HAP-1 (cell line): ENCODE data around the gene GALNTL6.

Experiments
- DNase-seq, 2 experiments: peaks; one replicate each; pipeline ENCODE4 v3.0.0-alpha.2; 2016 to 2020; ENCODE audit warnings: low spot score in 2 of 2
- H3K27me3 ChIP-seq: fragments of 250-450 bp; sonication (Bioruptor Pico); 2 replicates; pipeline ENCODE4 v1.5.1; 2020; ENCODE audit warnings: low read depth, mild to moderate bottlenecking, moderate library complexity
- H3K36me3 ChIP-seq: fragments of 250-450 bp; sonication (Bioruptor Pico); replicated peaks from 2 replicates; pipeline ENCODE4 v1.5.1; 2020; ENCODE audit warnings: mild to moderate bottlenecking
- H3K4me1 ChIP-seq: fragments of 250-450 bp; sonication (Bioruptor Pico); 2 replicates; pipeline ENCODE4 v1.5.1; 2020; ENCODE audit warnings: mild to moderate bottlenecking
- H3K4me3 ChIP-seq: fragments of 250-450 bp; sonication (Bioruptor Pico); 2 replicates; pipeline ENCODE4 v1.5.1; 2020; ENCODE audit warnings: mild to moderate bottlenecking, moderate library complexity
- H3K9me3 ChIP-seq: fragments of 250-450 bp; sonication (Bioruptor Pico); 2 replicates; pipeline ENCODE4 v1.5.1; 2020; ENCODE audit warnings: mild to moderate bottlenecking, moderate library complexity
- in situ Hi-C: fragments of 300-500 bp; cut with MboI; formaldehyde crosslinking; loops from 3 replicates; pipeline ENCODE4 v1.14.3; 2020; ENCODE audit warnings: low sequenced_read_pairs, inconsistent platforms, mixed read lengths

Gene GALNTL6

GRCh38 chr4:171846232-171846631, 33.0 kb downstream of the GALNTL6 start:
- Histone ChIP-seq H3K27me3 (no peaks in the 10 kb centered on the region; the same call in 1 of the 2 replicates), H3K4me1 (no peaks in the 10 kb centered on the region), H3K4me3 (no peak overlapping the region), H3K36me3 (no peaks in the 10 kb centered on the region), H3K9me3 (no peaks in the 10 kb centered on the region)
- DNase-seq = peak; percentile 50 to 87
- in situ Hi-C loops = no loop called here

- Histone ChIP-seq H3K4me1 (no peaks in the 10 kb centered on the region), H3K9me3 (no peaks in the 10 kb centered on the region), H3K4me3 (no peak overlapping the region), H3K27me3 (no peaks in the 10 kb centered on the region), H3K36me3 (no peaks in the 10 kb centered on the region)
- in situ Hi-C loops = no loop called here
- DNase-seq = no peak
These were observed 33.7 kb downstream of the GALNTL6 start for GRCh38 chr4:171846893-171847292.

GRCh38 chr4:171847751-171848150, 34.5 kb downstream of the GALNTL6 start:
- no peak for DNase-seq
- in situ Hi-C loops = no loop called here
- no peaks in the 10 kb centered on the region for H3K36me3 ChIP-seq

GRCh38 chr4:171849686-171850222, 36.5 kb downstream of the GALNTL6 start:
- H3K4me1 ChIP-seq = peaks cover 6% of the 10 kb centered on the region; the same call in 1 of the 2 replicates
- H3K4me3 ChIP-seq = no peak overlapping the region
- in situ Hi-C loops = loop anchor here (25.0 kb wide), 2 partner anchors 338 to 988 kb away; no protein-coding TSS in a partner anchor
- no peak for DNase-seq
- H3K36me3 ChIP-seq = no peaks in the 10 kb centered on the region
- H3K27me3 ChIP-seq = no peaks in the 10 kb centered on the region
- H3K9me3 ChIP-seq = no peaks in the 10 kb centered on the region

More at GRCh38 chr4:171847751-171848150, 34.5 kb downstream of the GALNTL6 start:
- H3K4me1 ChIP-seq = no peaks in the 10 kb centered on the region
- H3K4me3 ChIP-seq = no peak overlapping the region
- H3K9me3 ChIP-seq = no peaks in the 10 kb centered on the region
- no peaks in the 10 kb centered on the region for H3K27me3 ChIP-seq

DNA sequence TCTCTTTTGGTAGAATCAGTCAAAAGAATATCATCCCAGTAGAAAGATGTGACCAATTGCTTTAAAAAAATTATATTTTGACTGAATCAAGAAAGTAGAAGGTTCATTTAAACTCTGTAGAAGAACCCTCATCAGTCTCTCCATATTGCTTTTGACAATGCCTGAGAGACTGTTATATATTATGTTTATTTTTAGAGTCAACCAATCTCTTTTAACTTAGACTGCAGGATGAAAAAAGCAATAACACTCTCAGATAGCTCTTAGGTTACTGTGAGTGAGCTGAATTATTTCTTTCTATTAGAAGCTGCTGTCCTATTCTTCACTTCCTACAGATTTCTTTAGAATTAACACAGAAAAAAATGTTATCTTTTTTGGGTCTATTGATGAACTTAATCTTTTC, 38.1 kb downstream of the GALNTL6 start:
- DNase-seq = no peak
- H3K4me1 ChIP-seq = peaks cover 10% of the 10 kb centered on the region; the same call in 1 of the 2 replicates
- no peak overlapping the region for H3K4me3 ChIP-seq
- H3K27me3 ChIP-seq = no peaks in the 10 kb centered on the region
- no peaks in the 10 kb centered on the region for H3K36me3 ChIP-seq
- no peaks in the 10 kb centered on the region for H3K9me3 ChIP-seq
- in situ Hi-C loops = loop anchor here (25.0 kb wide), 2 partner anchors 336 to 986 kb away; no protein-coding TSS in a partner anchor

- DNase-seq = no peak
- in situ Hi-C loops = loop anchor here (25.0 kb wide), 2 partner anchors 330 to 980 kb away; no protein-coding TSS in a partner anchor
- Histone ChIP-seq H3K4me1 (peaks cover 10% of the 10 kb centered on the region; the same call in 1 of the 2 replicates), H3K36me3 (no peaks in the 10 kb centered on the region), H3K4me3 (no peak overlapping the region), H3K9me3 (no peaks in the 10 kb centered on the region), H3K27me3 (no peaks in the 10 kb centered on the region)
These were observed 44.3 kb downstream of the GALNTL6 start for GRCh38 chr4:171857302-171858012.

DNA sequence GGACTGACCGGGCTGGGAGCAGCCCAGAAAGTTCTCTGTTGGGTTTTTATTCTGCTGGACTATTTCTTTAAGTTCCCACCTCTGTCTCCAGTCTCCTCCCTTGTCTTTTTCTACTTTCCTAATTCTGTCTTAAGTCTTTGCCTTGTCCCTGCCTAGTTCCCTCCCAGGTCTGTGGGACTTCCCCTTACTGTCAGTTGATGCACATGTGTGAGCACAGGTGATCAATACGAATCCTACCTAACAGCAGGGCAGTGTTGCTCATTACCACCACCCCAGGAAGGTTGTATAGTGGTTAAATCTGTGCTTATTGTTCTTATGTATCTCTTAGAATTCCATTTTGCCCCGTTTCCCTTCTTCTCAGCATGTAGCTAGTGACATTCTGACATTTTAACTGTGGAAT, 62.1 kb downstream of the GALNTL6 start:
- Histone ChIP-seq H3K4me1 (no peaks in the 10 kb centered on the region; the same call in 1 of the 2 replicates), H3K4me3 (no peak overlapping the region), H3K36me3 (no peaks in the 10 kb centered on the region), H3K27me3 (no peaks in the 10 kb centered on the region), H3K9me3 (no peaks in the 10 kb centered on the region)
- DNase-seq = no peak
- in situ Hi-C loops = no loop called here

DNA sequence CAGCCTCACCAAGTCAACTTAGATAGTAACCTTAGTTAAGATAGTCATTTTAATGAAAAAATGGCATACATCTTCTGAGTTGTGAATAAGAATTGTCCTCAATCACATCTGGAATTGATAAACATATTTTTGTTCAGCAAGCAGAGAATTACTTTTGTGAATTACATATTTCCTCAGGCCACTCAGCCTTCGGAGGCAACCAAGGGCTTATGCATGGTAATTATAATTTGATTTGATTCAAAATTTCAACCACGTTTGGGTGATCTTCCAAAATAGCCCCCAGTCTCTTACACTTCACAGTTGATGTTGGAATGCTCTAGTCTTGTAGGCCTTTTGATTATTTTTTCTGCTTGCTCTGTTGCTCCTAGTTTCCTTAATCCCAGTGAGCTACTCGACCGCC, 63.4 kb downstream of the GALNTL6 start:
- Histone ChIP-seq H3K4me3 (no peak overlapping the region), H3K27me3 (no peaks in the 10 kb centered on the region), H3K36me3 (no peaks in the 10 kb centered on the region), H3K9me3 (no peaks in the 10 kb centered on the region), H3K4me1 (no peaks in the 10 kb centered on the region; the same call in 1 of the 2 replicates)
- in situ Hi-C loops = no loop called here
- DNase-seq = no peak

- H3K36me3 ChIP-seq = no peaks in the 10 kb centered on the region
- no peak for DNase-seq
- no peaks in the 10 kb centered on the region; the same call in 1 of the 2 replicates for H3K4me1 ChIP-seq
- no peaks in the 10 kb centered on the region for H3K27me3 ChIP-seq
- H3K9me3 ChIP-seq = no peaks in the 10 kb centered on the region
- in situ Hi-C loops = no loop called here
- H3K4me3 ChIP-seq = no peak overlapping the region
These were observed 66.9 kb downstream of the GALNTL6 start for GRCh38 chr4:171880136-171880535.

GRCh38 chr4:171889681-171890080, 76.5 kb downstream of the GALNTL6 start:
- H3K4me1 ChIP-seq = no peaks in the 10 kb centered on the region
- in situ Hi-C loops = no loop called here
- H3K27me3 ChIP-seq = no peaks in the 10 kb centered on the region
- no peaks in the 10 kb centered on the region for H3K36me3 ChIP-seq
- H3K4me3 ChIP-seq = no peak overlapping the region
- no peak for DNase-seq
- no peaks in the 10 kb centered on the region for H3K9me3 ChIP-seq

DNA sequence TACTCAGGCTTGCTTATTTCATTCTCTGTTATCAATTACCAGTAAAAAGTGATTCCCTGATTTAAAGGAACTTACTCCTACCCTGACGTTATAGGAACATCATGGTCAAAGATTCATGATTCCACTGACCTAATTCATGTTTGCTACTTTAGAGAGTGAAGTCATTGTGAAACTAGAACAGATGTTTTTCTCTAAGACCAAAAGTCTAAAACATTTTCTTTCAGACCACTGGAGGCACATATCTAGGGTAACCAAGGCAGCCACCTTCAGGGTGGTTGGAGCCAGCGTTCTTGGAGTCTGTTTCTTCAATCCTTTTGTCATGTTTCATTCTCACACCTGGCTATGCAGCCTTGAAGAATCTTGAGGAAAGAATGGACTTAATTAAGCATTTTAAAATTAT, 77.8 kb downstream of the GALNTL6 start:
- Histone ChIP-seq H3K4me1 (no peaks in the 10 kb centered on the region), H3K9me3 (no peaks in the 10 kb centered on the region), H3K4me3 (no peak overlapping the region), H3K36me3 (no peaks in the 10 kb centered on the region), H3K27me3 (no peaks in the 10 kb centered on the region)
- DNase-seq = no peak
- in situ Hi-C loops = no loop called here

DNA sequence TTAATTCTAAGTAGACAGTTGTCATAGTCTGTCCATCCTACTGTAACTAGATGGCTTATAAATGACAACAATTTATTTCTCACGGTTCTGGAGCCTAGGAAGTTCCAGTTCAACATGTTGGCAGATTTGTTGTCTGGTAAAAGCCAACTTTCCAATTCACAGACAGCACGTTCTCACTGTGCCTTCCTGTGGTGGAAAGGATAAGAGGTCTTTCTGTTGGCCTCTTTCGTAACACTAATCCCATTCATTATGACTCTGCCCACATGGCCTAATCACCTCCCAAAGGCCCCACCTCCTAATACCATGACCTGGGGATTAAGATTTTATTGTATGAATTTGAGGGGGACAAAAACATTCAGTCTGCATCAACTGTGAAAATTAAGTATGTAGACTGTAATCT, 83.2 kb downstream of the GALNTL6 start:
- in situ Hi-C loops = no loop called here
- no peak for DNase-seq
- Histone ChIP-seq H3K9me3 (no peaks in the 10 kb centered on the region), H3K27me3 (no peaks in the 10 kb centered on the region), H3K4me3 (no peak overlapping the region), H3K4me1 (no peaks in the 10 kb centered on the region), H3K36me3 (no peaks in the 10 kb centered on the region)

DNA sequence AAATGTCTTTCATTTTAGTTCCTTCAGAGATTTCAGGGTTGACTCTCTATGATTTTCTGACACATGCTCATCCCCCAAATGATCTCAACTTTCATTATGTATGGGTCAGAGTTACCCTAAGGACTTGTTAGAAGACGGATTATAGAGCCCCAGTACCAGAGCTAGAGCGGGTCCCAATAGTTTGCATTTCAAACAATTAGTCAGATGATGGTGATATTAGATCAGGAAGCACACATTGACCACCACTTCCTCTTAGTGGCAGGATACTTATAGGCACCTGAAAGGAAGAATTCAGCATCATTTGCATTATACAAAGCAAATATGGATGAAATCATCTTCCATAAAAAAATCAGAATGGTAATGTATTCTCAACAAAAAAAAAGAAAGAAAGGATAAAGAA, 106.1 kb downstream of the GALNTL6 start:
- no peaks in the 10 kb centered on the region for H3K27me3 ChIP-seq
- H3K36me3 ChIP-seq = no peaks in the 10 kb centered on the region
- H3K4me3 ChIP-seq = no peak overlapping the region
- DNase-seq = no peak
- H3K9me3 ChIP-seq = no peaks in the 10 kb centered on the region
- in situ Hi-C loops = no loop called here
- H3K4me1 ChIP-seq = peaks cover 9% of the 10 kb centered on the region

DNA sequence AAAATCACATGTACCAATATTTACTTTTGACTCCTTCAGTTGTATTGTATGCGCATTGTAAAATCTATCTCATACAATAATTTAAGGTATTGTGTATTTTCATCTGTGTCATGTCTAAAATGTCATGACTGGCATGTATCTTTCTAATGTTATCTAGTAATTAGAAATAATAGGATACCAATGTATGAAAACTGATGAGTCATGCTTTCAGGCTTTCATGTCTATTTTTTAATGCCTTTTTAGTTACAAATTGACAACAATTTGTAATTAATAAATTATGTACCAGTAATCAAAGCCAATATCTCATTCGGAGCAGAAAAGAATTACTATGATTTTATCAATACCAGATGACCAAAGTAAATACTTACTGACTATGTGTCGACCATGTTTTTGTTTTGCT, 107.7 kb downstream of the GALNTL6 start:
- H3K27me3 ChIP-seq = no peaks in the 10 kb centered on the region
- no peaks in the 10 kb centered on the region for H3K9me3 ChIP-seq
- H3K4me3 ChIP-seq = no peak overlapping the region
- no peak for DNase-seq
- H3K36me3 ChIP-seq = no peaks in the 10 kb centered on the region
- peaks cover 9% of the 10 kb centered on the region for H3K4me1 ChIP-seq
- in situ Hi-C loops = no loop called here
